Muscle of leg (tissue), 9 donors: ENCODE results near the gene ETF1. TPM values are rescaled to one million over a fixed set of nuclear protein-coding genes. Genes with fewer than 3 reads are reported as not detected.

ENCODE experiments used
- polyA plus RNA-seq, 8 donors: library from polyadenylated mRNA; unstranded; fragments of 120-200 nt; gene quantifications; one replicate each; pipeline versions ENCODE4 v1.2.1 to v1.2.3, GENCODE V29; 2013; ENCODE audit warnings: inconsistent platforms in 1 of 8, low replicate concordance in 1 of 8; ENCODE audit not compliant: insufficient read length in 8 of 8, insufficient read depth in 1 of 8
- total RNA-seq: library from RNA; stranded (reverse); fragments of 120-200 nt; gene quantifications from one replicate; pipeline ENCODE4 v1.2.4, GENCODE V29; 2013

The ETF1 gene
- total and polyA plus RNA-seq, 9 donors: 36.1 to 55.7 (median 45.5) TPM

Other genes with a start within 250 kb of the ETF1 start
- 4.0 TPM for gene CDC25C, start 211.4 kb downstream of the ETF1 start, total RNA-seq
- gene CDC25C, start 211.4 kb downstream of the ETF1 start, polyA plus RNA-seq: 1 to 10 TPM; 3.0 to 5.3 (median 3.9) TPM
- gene FAM53C, start 205.0 kb downstream of the ETF1 start, total RNA-seq: 25.8 TPM
- gene FAM53C, start 205.0 kb downstream of the ETF1 start, polyA plus RNA-seq: 10 to 100 TPM; 31.5 to 38.8 (median 35.6) TPM
- 54.4 TPM for gene KDM3B, start 190.6 kb downstream of the ETF1 start, total RNA-seq
- 10 to 100 TPM; 44.0 to 65.9 (median 55.7) TPM for gene KDM3B, start 190.6 kb downstream of the ETF1 start, polyA plus RNA-seq
- gene REEP2, start 104.2 kb downstream of the ETF1 start, total RNA-seq: 8.1 TPM
- 10 to 100 TPM in 7 of 8 donors, 1 to 10 TPM in 1; 9.0 to 23.2 (median 15.3) TPM for gene REEP2, start 104.2 kb downstream of the ETF1 start, polyA plus RNA-seq
- 31.6 TPM for gene EGR1, start 77.8 kb downstream of the ETF1 start, total RNA-seq
- gene EGR1, start 77.8 kb downstream of the ETF1 start, polyA plus RNA-seq: 100 to 1,000 TPM in 7 of 8 donors, 10 to 100 TPM in 1; 81.6 to 480 (median 313) TPM
- 132 TPM for gene HSPA9, start 32.2 kb upstream of the ETF1 start, total RNA-seq
- gene HSPA9, start 32.2 kb upstream of the ETF1 start, polyA plus RNA-seq: 100 to 1,000 TPM; 118 to 177 (median 158) TPM
- 247 TPM for gene CTNNA1, start 210.2 kb upstream of the ETF1 start, total RNA-seq
- gene CTNNA1, start 210.2 kb upstream of the ETF1 start, polyA plus RNA-seq: 100 to 1,000 TPM; 248 to 344 (median 300) TPM